Hepatocyte (in vitro differentiated cells): ENCODE data around the gene CHCHD6. TPM values are rescaled to one million over a fixed set of nuclear protein-coding genes. Genes with fewer than 3 reads are reported as not detected.

Experiments used
- DNase-seq: peaks from one replicate; pipeline ENCODE4 v3.0.0-alpha.2; 2016; ENCODE audit warnings: low spot score
- H2AFZ ChIP-seq: fragments of 200-600 bp; sonication (generic); 2 replicates; pipeline ENCODE4 v1.6.0; 2016; ENCODE audit warnings: antibody characterized with exemption, mild to moderate bottlenecking
- H3K27ac ChIP-seq: fragments of 200-600 bp; sonication (generic); 2 replicates; pipeline ENCODE4 v1.5.1; 2016; ENCODE audit warnings: mild to moderate bottlenecking
- H3K27me3 ChIP-seq: fragments of 200-600 bp; sonication (generic); 2 replicates; pipeline ENCODE4 v1.6.1; 2016
- H3K36me3 ChIP-seq: fragments of 200-600 bp; sonication (generic); replicated peaks from 2 replicates; pipeline ENCODE4 v1.5.1; 2016; ENCODE audit warnings: low read depth; ENCODE audit not compliant: insufficient read depth
- H3K4me1 ChIP-seq: fragments of 200-600 bp; sonication (generic); 2 replicates; pipeline ENCODE4 v1.5.1; 2016; ENCODE audit warnings: mild to moderate bottlenecking, moderate library complexity; ENCODE audit not compliant: insufficient read depth
- H3K4me2 ChIP-seq: fragments of 200-600 bp; sonication (generic); 2 replicates; pipeline ENCODE4 v1.6.0; 2016
- H3K4me3 ChIP-seq: fragments of 200-600 bp; sonication (generic); 2 replicates; pipeline ENCODE4 v1.5.1; 2016; ENCODE audit warnings: mild to moderate bottlenecking
- H3K79me2 ChIP-seq: fragments of 200-600 bp; sonication (generic); 2 replicates; pipeline ENCODE4 v1.6.0; 2017; ENCODE audit warnings: mild to moderate bottlenecking
- H3K9me2 ChIP-seq: fragments of 200-600 bp; sonication (generic); replicated peaks from 2 replicates; pipeline ENCODE4 v1.6.0; 2017; ENCODE audit warnings: mild to moderate bottlenecking; ENCODE audit not compliant: insufficient read depth
- H3K9me3 ChIP-seq: fragments of 200-600 bp; sonication (generic); 2 replicates; pipeline ENCODE4 v1.5.1; 2016; ENCODE audit warnings: low read depth, mild to moderate bottlenecking
- H4K20me1 ChIP-seq: fragments of 200-600 bp; sonication (generic); 2 replicates; pipeline ENCODE4 v1.6.0; 2016; ENCODE audit warnings: mild to moderate bottlenecking; ENCODE audit not compliant: insufficient read depth, poor library complexity, severe bottlenecking
- EZH2 ChIP-seq: fragments of 200-600 bp; sonication (generic); IDR thresholded peaks from 2 replicates; pipeline ENCODE4 v1.6.1; 2016; ENCODE audit warnings: antibody characterized with exemption, mild to moderate bottlenecking, borderline replicate concordance
- EZH2phosphoT487 ChIP-seq: fragments of 200-600 bp; sonication (generic); IDR thresholded peaks from one replicate; pipeline ENCODE4 v1.6.1; 2018; ENCODE audit warnings: antibody characterized with exemption, mild to moderate bottlenecking, low read depth, moderate library complexity; ENCODE audit not compliant: unreplicated experiment, severe bottlenecking
- WGBS: methylation state at CpG from one replicate; pipeline ENCODE4 v1.1.6; 2016; ENCODE audit warnings: low lambda C conversion rate; ENCODE audit errors: missing lambda C conversion rate; 5-methylcytosine and 5-hydroxymethylcytosine counted together
- polyA plus RNA-seq: library from polyadenylated mRNA; unstranded; fragments of >200 nt; fragmentation: Nextera tagmentation; extraction: Ambion mirVana; gene quantifications from 2 replicates; pipeline ENCODE4 v1.2.1, GENCODE V29; 2016
- total RNA-seq: library from RNA; depleted of rRNA; stranded (reverse); fragments of >200 nt; gene quantifications from 2 replicates; pipeline ENCODE4 v1.2.3, GENCODE V29; 2014
- TF ChIP-seq, protein P1 (sequence below): fragments of 200-600 bp; sonication (generic); IDR thresholded peaks from 2 replicates; pipeline ENCODE4 v1.5.1; 2016; ENCODE audit warnings: antibody characterized with exemption, mild to moderate bottlenecking; ENCODE audit not compliant: poor library complexity

CHCHD6 gene
- total and polyA plus RNA-seq, 2 experiments from 2014 or later = 13.8 to 19.7 TPM

DNA sequence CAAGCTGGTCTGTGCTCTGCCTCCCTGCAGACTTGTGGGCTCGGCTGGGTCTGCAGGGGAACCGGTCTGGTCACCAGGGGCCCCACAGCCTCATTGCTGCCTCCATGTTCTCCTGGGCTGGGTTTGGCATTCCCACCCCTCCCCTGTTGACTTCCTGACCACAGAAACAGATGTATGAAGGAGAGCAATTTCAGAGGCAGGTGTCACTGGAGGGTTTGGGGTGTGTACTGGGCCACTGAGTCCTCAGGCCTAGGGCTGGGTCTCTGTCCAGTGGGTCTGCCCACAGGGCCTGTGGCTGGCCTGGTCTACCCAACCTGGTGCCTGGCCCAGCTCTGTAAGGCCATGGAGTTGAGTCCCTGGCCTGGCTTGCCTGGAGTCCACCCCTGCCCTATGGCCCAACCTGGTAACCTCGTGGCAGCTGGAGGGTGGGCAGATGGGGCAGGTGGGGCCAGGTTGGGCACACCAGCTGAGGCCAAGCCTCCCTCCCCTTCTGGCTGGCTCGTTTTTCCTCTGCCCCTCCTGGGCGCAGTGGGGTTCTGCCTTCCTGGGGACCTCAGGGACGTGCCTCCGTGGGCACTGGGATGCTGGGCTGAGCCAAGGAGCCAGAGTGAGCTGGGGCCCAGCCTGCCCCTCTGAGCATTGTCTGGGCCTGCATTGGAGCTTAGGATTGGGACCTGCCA lies 299.7 kb downstream of the CHCHD6 start:
- no peaks in the 10 kb centered on the region for H3K36me3 ChIP-seq
- H2AFZ ChIP-seq = no peak overlapping the region
- H3K9me3 ChIP-seq = no peaks in the 10 kb centered on the region
- no peaks in the 10 kb centered on the region for H3K27me3 ChIP-seq
- peaks cover 4% of the 10 kb centered on the region for H3K79me2 ChIP-seq
- H3K4me3 ChIP-seq = no peak overlapping the region
- TF ChIP-seq EZH2phosphoT487 (no peak), EZH2 (no peak)
- TF ChIP-seq, protein P1, sequence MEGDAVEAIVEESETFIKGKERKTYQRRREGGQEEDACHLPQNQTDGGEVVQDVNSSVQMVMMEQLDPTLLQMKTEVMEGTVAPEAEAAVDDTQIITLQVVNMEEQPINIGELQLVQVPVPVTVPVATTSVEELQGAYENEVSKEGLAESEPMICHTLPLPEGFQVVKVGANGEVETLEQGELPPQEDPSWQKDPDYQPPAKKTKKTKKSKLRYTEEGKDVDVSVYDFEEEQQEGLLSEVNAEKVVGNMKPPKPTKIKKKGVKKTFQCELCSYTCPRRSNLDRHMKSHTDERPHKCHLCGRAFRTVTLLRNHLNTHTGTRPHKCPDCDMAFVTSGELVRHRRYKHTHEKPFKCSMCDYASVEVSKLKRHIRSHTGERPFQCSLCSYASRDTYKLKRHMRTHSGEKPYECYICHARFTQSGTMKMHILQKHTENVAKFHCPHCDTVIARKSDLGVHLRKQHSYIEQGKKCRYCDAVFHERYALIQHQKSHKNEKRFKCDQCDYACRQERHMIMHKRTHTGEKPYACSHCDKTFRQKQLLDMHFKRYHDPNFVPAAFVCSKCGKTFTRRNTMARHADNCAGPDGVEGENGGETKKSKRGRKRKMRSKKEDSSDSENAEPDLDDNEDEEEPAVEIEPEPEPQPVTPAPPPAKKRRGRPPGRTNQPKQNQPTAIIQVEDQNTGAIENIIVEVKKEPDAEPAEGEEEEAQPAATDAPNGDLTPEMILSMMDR = no peak
- no peak for DNase-seq
- no peak overlapping the region for H3K27ac ChIP-seq
- H3K4me1 ChIP-seq = peaks cover 14% of the 10 kb centered on the region
- peaks cover 4% of the 10 kb centered on the region for H4K20me1 ChIP-seq
- WGBS = 93% methylated on average over 7 of the region's 7 CpGs
- no peak overlapping the region for H3K4me2 ChIP-seq
- no peaks in the 10 kb centered on the region for H3K9me2 ChIP-seq

DNA sequence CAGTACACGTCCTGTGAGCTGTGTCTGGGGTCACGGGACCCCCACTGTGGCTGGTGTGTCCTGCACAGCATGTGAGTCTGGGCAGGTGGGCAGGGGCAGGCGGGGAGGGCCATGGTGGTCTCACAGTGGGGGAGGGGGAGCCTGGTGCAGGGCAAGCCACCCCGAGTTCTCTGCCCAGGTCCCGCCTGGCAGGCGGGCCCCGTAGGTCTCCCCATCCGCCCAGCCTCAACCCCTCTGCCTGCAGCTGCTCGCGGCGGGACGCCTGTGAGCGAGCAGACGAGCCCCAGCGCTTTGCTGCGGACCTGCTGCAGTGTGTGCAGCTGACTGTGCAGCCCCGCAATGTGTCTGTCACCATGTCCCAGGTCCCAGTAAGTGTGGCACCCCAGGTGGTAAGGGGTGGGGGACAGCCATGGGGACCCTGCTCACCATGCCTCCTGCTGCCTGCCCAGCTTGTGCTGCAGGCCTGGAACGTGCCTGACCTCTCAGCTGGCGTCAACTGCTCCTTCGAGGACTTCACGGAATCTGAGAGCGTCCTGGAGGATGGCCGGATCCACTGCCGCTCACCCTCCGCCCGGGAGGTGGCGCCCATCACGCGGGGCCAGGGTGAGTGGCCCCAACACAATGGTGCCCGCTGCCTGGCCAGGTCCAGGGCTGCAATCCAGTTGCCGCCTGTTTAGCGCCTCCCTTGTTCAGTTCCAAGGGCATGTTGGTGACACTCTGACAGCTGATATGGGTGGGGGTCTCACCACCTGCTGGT lies 300.8 kb downstream of the CHCHD6 start:
- Histone ChIP-seq H3K79me2 (peaks cover 4% of the 10 kb centered on the region), H4K20me1 (no peaks in the 10 kb centered on the region)
- WGBS = 97% methylated on average over 27 of the region's 32 CpGs

GRCh38 chr3:127005864-127006500 lies 301.9 kb downstream of the CHCHD6 start:
- no peak overlapping the region for H3K27ac ChIP-seq
- no peaks in the 10 kb centered on the region for H3K27me3 ChIP-seq
- WGBS = 98% methylated on average over 16 of the region's 17 CpGs
- TF ChIP-seq EZH2 (no peak), EZH2phosphoT487 (no peak)
- TF ChIP-seq, protein P1 = no peak
- peaks cover 14% of the 10 kb centered on the region for H3K4me1 ChIP-seq
- no peak for DNase-seq
- no peaks in the 10 kb centered on the region for H3K9me2 ChIP-seq
- H3K36me3 ChIP-seq = no peaks in the 10 kb centered on the region
- peaks cover 4% of the 10 kb centered on the region for H3K79me2 ChIP-seq
- no peak overlapping the region for H3K4me2 ChIP-seq
- no peaks in the 10 kb centered on the region for H4K20me1 ChIP-seq
- no peak overlapping the region for H2AFZ ChIP-seq
- H3K9me3 ChIP-seq = no peaks in the 10 kb centered on the region
- no peak overlapping the region for H3K4me3 ChIP-seq

More for the DNA sequence above, 300.8 kb downstream of the CHCHD6 start:
- Histone ChIP-seq H3K27me3 (no peaks in the 10 kb centered on the region), H3K9me2 (no peaks in the 10 kb centered on the region), H3K27ac (no peak overlapping the region), H3K9me3 (no peaks in the 10 kb centered on the region), H3K36me3 (no peaks in the 10 kb centered on the region), H3K4me2 (no peak overlapping the region), H3K4me3 (no peak overlapping the region), H3K4me1 (peaks cover 14% of the 10 kb centered on the region), H2AFZ (no peak overlapping the region)
- no peak for DNase-seq
- TF ChIP-seq, protein P1 = no peak
- TF ChIP-seq EZH2 = no peak
- TF ChIP-seq EZH2phosphoT487 = no peak
